Fibroblast of skin of left biceps (primary cell): ENCODE measurements around the gene SECISBP2.
"Not testable (repeated sequence)": the region's sequence is repeated elsewhere in the genome, so short reads cannot be mapped to it uniquely, and the experiment has no call there.

Source experiments
- DNase-seq, 2 experiments: peaks; one replicate each; pipeline ENCODE4 v3.0.0-alpha.2; 2013; ENCODE audit warnings: low read depth in 2 of 2

SECISBP2 gene

DNA sequence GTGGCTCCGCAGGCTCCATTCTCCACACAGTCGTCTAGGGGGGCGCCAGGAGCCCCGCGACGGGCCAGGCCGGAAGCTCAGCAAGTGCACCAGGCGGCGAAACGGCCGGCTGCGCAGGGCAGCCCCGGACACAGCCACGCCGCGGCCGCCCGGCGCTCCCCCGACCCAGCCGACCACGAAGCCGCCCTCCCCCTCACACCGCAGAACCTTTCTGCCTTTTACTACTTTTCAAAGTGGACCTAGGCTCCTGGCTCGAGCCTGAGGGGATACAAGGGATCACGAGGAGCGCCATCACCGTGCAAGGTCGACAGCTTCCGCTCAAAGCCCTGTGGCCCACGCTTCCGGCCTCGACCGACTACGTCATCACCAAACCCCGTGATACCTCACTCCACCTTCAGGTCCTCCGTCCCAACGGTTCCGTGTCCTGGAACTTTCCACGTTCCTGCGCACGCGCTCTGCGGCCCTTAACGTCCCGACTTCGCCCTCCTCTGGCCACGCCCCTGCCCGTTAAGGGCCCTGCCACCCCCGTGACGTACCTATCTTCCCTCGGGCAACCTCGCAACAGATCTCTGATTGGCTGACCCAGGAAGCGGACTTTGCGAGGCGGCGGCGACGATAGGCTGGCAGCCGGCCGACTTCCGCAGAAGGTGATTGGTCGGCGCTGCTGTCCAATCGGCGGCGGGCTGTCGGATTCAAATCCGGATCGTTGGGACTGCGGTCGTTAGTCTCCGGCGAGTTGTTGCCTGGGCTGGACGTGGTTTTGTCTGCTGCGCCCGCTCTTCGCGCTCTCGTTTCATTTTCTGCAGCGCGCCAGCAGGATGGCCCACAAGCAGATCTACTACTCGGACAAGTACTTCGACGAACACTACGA, 7.6 kb upstream of the SECISBP2 start, which contains the start of gene CKS2:
Gene CKS2 (plus strand): TSS at position 721 of the 871 bp plus-strand sequence. CDS start 98 bp downstream, at position 819.
- DNase-seq, result peak; percentile 100

DNA sequence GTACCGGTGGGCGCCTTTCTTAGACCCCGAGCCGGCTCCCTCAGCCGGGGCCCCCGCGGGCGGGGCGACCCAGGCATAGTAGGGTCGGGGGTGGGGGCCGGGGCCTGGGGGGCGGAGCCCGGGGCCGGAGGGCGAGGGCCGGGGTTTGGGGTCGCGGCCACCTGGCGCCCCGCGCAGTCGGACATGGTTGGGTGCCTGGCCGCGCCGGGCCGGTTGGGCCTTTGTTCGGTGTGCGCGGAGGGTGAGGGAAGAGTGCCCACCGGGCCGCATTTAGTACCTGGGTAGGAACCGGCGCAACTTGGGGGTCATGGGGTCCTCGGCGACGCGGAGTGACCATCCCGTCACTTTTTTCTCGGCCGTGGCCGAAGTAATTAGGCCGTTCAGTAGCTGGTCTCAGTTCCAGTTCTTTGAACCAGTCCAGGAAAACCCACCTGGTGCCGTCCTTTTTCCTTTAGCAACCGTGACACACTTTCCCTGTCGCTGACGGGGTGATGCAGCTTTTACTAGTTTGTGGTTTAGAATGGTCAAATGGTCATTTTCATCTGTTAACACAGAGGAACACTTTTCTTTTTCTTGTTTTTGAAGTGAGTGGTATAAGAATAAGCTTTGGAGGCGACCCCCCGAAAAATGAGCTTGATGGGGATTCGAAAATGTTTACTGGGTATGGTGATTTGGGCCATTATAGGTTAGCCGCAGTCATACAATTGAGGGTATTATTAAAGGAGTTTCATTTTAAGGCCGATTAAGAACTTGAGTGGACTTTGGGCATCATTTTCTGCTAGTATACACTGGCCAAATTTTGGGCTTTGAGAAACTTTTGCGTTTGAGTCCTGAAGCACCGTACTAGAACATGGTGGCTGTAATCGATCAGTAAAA, 6.7 kb upstream of the SECISBP2 start:
- DNase-seq, result no peak

DNA sequence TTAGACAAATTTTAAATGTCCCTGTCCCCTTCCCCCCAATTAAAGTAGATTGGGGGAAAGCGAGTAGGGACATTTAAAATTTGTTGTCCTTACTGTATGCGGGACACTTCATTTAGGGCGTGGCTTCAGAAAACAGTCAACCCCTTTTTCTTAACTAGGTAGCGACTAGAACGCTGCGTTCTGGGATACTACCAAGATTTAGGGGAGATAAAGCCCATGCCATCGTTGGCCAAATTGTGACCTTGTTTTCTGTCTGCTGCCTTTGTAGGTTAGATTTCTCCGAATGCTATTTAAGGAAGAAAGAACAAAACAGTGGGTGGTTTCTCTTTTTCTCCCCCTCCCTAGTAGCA, 6.1 kb upstream of the SECISBP2 start:
- no peak for DNase-seq

DNA sequence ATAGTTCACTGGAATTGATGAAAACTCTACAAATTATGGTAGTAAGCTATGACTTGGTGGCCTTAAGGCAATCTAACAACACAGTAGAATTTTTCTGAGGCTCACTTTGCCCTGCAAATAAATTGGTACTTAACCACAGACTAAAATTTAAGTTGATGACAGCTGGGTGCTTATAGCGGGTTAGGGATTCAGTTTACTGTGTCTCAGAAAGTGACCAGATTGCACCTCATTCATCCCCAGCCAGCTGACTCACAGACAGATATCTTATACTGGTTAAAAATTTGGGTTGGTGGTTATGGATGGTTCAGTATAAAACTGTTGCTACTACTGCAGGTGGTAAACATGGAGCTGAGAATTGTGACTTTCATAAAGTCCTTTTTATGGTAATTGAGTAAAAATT, 4.5 kb upstream of the SECISBP2 start:
- DNase-seq, result no peak

DNA sequence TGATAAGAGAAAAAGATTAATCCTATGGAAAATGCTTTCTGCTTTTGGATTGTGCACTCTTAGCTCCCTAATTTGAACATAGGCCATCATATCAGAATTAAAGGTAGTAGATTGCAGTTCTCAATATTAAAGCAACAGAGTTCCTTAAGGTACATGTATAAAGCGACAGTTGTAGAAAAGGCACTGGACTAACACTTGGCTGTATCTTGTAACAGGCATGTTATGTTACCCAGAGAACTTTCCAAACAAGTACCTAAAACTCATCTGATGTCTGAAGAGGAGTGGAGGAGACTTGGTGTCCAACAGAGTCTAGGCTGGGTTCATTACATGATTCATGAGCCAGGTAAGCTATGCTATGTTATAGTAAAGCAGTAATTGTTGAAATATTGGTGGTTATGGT, 3.3 kb upstream of the SECISBP2 start:
- no peak for DNase-seq

DNA sequence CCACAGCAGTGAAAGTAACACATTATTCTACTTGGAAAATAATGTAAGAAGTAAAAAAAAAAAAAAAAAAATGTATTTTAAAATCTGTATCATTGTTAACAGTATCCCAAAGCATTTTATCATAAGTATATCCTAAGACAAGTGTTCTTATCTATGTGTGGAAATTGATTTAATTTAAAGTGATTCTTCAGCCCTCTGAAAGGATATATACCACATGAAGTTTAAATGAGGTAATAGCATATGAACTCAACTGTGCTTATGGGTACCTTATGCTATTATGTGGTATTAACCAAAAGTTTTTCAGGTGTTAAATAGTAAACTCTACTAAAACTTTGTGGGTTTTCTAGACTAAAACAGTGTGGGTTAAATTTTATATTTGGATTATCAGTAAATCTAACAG, 2.8 kb upstream of the SECISBP2 start:
- no peak for DNase-seq

DNA sequence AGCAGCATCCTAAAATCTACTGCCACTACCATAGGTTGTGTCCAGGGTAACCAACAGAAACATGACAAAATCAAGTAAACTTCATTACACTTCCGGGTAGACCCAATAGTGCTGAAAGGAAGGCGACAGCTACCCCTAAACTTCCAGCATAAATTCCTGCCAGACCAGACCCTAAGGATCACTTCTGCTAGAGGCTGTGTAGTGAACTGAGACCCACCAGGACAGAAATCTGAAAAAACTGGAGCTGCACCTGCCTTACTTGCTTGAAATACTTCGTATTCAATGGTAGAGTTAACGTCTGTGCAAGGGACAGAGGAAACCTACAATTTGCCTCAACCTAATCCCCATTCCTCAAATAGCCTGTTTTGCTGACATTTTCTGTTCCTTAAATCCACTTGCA, 1.0 kb upstream of the SECISBP2 start:
- DNase-seq, result no peak

DNA sequence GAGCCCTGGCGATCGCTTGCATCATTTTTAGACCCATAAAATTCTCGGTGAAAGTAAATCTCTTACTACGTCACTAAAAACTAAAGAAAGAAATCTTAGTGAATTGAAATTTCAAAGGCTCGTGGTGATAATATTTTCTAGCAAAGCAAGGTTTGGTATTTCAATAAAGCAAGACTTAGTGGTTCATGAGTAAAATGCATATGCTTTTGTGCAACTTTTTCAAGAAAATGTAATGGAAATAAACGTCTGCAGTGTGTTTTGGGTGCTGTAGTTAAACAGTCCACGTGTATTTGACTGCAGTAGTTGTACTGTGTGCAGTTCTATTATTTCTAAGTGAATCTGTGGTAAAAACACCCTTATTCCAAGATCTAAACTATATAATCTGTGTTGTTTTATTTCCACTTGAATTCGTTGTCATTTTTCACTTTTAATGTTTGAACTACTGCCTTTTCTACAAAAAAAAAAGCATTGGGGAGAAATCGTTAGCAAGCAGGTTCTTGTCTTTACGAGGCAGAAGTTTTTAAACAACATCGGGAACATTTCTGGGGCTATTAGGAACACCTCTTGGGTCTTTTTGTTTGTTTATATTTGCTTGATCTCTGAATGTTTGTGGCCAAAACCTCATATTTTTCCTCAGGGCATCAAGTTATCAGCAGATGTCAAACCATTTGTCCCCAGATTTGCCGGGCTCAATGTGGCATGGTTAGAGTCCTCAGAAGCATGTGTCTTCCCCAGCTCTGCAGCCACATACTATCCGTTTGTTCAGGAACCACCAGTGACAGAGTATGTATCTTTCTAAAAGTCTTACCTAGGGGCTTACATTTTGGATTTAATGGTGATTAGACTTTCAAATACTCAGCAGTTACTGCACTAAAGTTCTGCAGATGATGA, 960 bp downstream of the SECISBP2 start:
- DNase-seq, result no peak

DNA sequence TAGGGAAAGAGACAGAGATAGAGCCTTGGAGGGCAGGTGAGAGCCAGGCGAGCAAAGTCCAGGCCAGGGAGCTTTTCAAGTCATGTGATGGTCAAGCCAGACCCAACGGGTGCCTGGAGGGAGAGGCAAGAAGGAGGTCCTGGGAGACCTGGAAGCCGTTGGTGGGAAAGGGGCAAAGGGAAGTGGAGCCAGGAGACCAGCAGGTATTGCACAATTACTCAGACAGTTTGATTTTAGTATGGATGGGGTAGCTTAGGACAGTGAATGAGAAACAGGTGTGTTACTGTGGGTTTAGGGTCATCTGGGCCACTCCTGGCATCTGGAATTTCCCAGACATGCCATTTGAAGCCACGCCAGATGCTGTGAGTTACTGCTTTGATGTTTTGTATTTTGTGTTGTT, 5.1 kb downstream of the SECISBP2 start:
- no peak for DNase-seq

DNA sequence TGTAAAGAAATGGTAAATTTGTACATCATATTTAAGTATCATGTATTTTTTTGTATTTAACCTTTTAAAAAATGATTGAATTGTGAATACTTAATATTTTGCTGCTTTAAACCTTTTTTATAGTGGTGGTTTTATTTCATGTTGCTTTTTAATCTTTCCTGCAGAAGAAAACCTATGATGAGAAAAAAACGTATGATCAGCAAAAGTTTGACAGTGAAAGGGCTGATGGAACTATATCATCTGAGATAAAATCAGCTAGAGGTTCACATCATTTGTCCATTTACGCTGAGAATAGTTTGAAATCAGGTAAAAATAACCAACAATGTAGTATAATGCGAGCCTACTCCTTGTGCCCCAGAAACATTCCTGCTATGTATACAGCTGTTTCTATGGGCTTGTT, 7.4 kb downstream of the SECISBP2 start:
- no peak for DNase-seq

DNA sequence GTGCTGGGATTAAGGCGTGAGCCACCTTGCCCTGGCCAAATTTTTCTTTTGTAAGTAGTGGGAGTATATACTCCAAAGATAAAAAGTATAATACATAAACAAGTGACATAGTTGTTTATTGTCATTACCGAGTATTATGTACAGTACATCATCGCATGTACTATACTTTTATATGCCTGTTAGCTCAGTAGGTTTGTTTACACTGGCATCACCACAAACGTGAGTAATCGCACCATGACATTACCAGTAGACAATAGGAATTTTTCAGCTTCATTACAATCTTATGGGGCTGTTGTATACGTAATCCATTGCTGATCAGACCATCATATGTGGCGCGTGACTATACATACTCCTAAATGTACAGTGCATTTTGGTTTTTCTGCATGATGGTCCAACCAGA, 9.8 kb downstream of the SECISBP2 start:
- no peak for DNase-seq

DNA sequence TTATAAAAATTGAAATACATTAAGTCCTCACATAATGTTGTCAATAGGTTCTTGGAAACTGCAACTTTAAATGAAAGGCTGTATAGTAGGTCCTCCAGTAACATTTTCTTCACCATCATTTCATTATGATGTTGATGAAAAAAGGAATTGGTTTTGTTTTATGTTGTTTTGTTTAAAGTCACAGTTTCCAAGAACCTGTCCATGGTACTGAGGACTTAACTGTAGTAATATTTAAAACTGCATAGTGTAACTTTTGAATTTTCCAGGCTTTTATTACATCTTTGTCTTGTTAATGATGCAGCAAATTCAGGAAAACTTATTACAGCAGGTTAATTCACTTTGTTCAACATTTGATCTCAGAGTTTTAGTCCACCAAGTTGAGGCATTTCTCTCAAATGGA, 11.6 kb downstream of the SECISBP2 start:
- no peak for DNase-seq

DNA sequence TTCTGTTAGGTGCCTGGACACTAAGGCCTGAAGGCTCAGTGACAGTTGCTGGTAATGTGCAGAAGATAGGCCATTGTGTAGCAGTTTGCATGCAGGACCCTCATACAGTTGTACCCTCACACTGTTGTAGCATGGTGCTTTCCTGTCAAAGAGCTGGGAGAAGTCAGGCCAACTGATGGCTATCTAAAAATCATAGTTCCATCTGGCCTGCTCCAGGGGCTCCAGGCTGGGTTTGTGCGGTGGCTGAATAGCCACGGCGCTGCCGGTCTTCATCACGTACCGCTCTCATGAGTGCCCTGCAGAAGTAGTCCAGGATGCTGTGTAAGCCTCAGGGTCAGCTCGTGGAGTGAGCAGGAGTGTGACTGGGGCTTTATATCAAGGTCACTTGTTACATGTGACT, 12.2 kb downstream of the SECISBP2 start:
- no peak for DNase-seq

DNA sequence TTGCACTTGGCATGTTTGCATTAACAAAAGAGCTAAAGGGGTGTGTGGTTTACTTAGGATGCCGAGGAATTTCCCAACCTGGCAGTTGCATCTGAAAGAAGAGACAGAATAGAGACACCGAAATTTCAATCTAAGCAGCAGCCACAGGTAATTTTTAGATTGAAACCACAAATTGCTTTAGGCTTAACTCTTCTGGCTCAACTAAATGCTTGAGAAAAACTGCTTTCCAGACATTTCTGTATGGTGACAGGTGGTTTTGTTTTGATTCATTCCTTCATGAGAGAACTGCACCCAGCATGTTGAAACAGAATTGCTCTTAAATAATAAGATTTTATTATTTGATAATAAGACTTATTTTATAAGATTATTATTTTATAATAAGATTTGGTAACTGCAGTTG, 21.5 kb downstream of the SECISBP2 start:
- DNase-seq, result no peak

DNA sequence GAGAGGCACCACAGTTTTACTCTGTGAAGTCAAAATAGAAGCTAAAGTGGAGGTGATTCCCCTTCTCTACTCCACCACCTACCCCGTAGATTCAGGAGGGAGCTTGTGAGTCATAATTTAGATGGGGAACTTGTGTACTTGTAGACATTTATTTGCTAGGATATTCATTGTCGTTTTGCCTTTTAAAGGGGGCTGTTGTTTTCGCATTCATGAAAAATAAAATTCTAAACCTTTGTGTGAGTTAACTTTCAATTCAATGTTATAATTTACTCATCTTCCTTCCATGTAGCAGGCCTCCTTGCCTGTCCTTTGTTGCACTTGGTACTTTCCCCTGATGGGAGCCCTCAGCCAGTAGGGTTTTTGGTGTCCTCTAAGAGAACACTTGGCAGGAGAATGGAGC, 22.0 kb downstream of the SECISBP2 start:
- no peak for DNase-seq

DNA sequence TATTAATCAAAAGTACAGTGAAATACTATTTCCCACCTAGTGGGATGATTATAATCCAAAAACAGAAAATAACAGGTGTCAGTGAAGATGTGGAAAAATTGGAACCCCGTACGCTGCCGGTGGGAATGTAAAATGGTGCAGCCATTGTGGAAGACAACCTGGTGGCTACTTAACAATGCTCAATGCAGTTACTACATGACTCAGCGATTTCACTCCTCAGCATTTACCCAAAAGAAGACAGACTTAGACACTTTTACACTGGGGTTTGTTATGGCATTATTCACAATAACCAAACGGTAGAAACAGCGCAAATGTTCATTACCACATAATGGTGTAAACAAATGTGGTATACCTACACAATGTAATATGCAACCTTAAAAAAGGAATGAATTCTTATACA, 23.9 kb downstream of the SECISBP2 start:
- no peak for DNase-seq

DNA sequence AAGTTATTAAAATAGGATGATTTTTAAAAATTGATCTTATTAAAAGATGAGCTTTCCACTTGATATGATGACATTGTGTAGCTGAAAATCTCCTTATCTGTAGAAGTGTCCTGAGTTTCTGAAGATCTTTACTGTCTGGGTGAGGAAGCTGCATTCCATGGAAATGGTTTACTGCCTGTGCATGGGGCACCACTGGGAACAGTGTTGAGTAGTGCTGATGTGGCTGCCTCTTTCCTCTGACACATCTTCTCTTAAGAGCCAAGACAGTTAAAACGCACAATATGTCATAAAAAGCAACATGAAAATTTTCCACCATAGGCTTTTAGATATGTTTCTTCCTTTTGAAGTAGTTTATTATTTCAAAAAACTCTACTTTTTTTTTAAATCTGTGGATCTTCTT, 24.6 kb downstream of the SECISBP2 start:
- DNase-seq, result no peak

DNA sequence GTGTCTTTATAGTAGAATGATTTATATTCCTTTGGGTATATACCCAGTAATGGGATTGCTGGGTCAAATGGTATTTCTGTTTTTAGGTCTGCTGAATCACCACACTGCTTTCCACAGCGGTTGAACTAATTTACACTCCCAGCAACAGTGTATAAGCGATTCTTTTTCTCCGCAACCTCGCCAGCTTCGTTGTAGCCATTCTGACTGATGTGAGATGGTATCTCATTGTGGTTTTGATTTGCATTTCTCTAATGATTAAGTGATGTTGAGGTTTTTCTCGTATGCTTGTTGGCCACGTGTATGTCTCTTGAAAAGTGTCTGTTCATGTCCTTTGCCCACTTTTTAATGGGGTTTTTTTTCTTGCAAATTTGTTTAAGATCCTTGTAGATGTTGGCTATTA, 25.5 kb downstream of the SECISBP2 start:
- DNase-seq, result not testable (repeated sequence)

DNA sequence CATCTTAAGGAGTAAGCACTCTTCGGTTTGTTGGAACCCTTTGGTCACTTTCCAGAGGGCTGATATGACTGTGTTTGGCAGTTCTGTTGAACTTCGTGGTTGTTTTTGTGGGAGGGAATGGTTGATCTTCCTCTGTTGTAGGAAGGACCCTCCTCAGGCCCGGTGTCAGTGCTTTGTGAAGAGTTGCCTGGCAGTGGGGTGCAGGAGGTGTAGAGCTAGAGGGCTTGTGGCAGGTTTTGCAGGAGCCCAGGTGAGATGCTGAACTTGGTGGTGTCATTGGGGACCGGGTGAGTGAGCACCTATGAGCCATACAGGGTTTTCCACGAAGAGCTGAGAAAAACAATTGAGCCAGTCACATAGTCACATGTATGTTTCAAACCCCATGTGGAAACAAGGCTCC, 27.2 kb downstream of the SECISBP2 start:
- no peak for DNase-seq

DNA sequence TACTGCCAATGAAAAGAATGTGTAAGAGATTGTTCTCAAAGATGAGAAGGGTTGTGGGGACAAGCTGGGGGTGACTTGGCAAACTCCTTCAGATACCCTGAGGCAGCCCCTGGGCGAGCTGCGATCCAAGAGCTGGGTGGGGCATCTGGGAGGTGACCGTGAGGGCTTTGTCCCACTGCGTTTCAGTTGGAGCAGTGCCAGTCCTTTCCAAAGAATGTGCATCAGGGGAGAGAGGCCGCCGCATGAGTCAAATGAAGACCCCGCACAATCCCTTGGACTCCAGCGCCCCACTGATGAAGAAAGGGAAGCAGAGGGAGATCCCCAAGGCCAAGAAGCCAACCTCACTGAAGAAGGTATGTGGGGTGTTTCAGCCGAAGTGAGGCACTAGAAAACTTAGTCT, 28.4 kb downstream of the SECISBP2 start:
- no peak for DNase-seq

DNA sequence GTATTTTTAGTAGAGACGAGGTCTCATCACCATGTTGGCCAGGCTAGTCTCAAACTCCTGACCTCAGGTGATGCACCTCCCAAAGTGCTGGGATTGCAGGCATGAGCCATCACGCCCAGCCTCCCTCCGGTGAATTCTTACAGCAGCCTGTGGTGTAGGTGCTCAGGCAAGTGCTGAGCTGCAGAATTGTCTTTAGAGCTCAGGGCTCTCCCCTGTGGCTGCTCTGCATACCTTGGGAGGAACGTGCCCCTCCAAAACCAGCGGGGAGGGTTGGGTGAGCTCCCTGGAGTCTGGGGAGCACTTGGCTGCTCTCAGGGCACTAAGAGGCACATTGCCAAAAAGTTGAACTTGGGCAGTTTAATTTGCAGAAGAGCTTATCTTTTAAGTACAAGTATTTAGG, 29.4 kb downstream of the SECISBP2 start:
- no peak for DNase-seq

DNA sequence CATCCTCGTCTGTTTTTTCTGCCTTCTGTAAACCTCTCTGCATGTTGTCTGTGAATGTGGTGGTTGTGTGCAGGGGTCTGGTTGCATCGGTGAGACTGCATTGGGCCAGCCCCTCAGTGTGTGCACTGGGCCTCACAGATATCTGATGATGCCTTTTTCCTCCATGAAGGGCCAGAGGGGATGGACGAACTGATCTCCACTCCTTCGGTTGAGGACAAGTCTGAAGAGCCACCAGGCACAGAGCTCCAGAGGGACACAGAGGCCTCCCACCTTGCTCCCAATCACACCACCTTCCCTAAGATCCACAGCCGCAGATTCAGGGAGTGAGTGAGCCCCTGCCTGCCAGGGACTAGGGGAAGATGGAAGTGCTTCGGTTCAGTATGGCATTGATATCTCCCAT, 31.3 kb downstream of the SECISBP2 start:
- DNase-seq, result no peak
